ENCODE results near the gene HNRNPUL1.

HNRNPUL1 gene

DNA sequence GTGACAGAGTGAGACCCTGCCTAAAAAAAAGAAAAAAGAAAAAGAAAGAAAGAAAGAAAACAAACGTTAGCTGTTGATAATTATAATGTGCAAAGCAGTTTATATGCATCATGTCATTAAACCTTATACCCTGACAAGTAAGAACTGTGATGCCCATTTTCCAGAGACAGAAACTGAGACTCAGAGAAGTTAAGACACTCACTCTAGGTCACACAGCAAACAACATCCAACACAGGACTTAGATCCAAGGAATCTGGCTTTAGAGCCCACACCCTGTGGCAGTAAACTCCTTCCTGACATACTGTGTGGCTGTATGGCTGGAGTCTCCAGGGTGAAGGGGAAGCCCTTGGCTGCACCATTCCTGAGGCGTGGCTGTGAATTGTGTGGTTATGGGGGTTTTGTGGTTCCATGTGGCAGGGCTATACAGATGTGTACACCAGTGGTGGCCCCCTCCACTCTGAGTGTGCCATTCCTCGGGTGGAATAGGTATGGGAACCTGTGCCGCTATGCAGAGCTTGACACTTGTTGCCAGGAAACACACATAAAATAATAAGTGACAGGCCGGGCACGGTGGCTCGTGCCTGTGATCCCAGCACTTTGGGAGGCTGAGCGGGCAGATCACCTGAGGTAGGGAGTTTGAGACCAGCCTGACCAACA is 29.5 kb upstream of the HNRNPUL1 start:
- no peak for DNase-seq (ENCODE audit: low read depth in 2 of 2)

DNA sequence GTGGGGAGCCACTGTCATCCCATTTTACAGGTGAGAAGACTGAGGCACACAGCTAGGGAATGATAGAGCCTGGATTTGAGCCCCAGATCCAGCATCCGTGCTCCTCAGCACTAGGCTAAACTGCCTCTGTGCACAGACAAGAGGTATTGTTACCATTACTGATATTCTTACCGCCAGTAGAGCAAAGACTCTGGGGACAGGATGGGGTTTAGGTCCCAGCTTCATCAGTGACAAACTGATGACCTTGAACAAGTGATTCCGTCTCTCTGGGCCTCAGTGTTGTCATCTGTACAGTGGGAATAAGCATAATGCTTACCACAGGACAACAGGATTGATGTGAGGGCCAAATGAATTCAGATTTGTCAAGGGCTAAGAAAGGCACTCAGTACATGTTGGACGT is 28.7 kb upstream of the HNRNPUL1 start:
- no peak for DNase-seq (ENCODE audit: low read depth in 2 of 2)

DNA sequence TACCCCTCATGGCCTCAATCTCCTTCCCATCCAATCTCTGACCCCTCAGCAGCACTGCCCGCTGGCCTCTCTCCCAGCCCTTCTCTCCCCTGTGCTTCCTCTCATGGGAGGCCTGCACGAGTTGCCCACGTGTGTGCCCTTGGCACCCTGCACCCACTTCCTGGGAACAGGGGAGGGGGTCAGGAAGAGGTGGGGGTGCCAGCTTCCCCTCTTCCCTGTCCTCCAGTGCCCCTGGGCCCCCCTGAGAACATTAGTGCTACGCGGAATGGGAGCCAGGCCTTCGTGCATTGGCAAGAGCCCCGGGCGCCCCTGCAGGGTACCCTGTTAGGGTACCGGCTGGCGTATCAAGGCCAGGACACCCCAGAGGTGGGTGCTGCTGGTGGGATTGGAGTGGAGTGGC is 25.9 kb upstream of the HNRNPUL1 start:
- DNase-seq (ENCODE audit: low read depth in 2 of 2), result no peak

DNA sequence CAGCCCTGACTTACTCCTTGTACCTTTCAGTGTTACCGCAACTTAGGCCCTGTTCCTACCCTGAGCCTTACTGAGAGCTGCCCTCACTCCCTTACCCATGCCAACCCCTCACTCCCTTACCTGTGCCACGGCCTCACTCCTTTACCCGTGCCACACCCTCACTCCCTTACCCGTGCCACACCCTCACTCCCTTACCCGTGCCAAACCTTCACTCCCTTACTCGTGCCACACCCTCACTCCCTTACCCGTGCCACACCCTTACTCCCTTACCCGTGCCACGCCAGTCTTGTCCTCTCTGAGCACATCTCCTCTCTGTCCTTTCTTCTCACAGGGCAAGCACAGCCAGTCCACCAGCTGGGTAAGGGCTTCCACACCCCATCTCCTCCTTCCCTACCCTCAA is 24.8 kb upstream of the HNRNPUL1 start:
- DNase-seq (ENCODE audit: low read depth in 2 of 2), result no peak

DNA sequence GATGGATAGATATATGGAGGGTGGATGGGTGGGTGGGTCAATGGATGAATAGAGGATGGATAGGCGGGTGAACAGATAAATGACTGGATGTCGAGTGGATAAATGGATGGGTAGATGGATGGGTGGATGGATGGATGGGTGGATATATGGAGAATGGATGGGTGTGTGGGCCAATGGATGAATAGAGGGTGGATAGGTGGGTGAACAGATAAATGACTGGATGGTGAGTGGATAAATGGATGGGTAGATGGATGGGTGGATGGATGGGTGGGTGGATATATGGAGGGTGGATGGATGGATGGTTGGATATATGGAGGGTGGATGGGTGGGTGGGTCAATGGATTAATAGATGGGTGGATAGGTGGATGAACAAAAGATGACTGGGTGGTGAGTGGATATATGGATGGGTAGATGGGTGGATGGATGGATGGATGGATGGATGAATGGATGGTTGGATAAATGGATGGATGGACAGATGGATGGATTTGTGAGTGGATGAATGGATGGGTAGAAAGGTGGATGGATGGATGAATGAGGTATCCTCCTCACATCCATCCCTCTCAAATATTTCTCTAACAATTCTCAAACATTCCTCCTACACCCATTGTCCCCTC is 24.1 kb upstream of the HNRNPUL1 start:
- DNase-seq (ENCODE audit: low read depth in 2 of 2), result no peak

DNA sequence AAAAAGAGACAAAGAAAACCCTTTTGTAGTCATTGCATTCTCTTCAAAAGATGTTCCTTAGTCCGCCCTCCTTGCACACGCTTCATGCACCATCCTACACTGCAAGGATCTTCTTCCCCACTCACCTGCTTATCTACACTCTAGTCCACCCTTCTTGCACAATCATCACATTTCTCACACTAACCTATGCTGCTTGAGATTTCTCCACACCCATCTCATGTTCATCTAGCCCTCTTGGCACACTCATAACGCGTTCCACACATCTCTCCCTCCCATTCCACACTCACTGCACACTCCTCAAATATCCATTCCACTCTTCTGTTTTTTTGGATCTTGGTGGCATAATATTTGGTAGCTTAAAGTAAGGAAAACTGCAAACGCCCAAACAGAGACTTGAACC is 22.3 kb upstream of the HNRNPUL1 start:
- DNase-seq (ENCODE audit: low read depth in 2 of 2), result no peak

DNA sequence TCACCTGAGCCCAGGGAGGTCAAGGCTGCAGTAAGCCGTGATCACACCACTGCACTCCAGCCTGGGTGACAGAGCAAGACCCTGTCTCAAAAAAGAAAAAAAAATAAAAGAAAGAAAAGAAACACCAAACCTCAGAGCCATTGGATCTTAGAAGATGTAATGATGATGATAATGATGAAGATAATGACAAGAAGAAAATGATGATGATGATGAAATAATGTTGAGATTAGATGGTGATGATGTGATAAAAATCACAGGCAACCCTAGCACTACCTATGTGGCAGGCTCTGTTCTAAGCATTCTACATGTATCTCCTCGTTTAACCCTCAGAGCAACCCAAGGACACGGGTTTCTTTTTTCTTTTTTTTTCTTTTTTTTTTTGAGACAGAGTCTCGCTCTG is 20.1 kb upstream of the HNRNPUL1 start:
- no peak for DNase-seq (ENCODE audit: low read depth in 2 of 2)

DNA sequence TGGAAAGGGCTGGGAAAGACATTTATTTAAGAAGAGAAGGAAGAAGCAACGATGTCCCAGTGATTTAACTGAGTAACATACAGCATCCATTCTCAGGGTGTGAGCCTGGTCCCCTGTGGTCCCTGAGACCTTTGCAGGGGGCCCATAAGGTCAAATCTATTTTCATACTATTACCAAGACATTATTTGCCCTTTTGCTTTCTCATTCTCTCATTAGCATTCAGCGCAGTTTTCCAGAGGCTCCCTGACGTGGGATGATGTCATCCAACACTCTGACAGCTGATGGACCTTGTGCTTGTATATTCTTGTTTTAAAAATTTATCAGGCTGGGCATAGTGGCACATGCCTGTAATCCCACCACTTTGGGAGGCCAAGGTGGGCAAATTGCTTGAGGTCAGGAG is 18.3 kb upstream of the HNRNPUL1 start:
- no peak for DNase-seq (ENCODE audit: low read depth in 2 of 2)

DNA sequence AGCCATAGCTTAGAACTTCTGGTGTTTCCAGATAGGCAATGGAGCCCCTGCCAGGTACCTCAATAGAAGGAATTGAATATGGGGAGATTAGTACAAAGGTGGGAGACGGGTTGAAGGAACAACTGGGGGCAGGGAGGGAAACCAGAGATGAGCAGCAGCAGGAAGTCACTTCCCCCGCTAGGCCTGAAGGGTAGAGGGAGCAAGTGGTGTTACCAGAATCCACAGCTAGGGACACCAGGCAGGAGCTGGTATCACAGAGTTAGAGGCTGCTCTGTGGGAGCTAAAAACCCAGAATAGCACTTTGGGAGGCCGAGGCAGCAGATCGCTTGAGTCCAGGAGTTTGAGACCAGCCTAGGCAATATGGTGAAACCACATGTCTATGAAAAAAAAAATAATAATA is 15.3 kb upstream of the HNRNPUL1 start:
- no peak for DNase-seq (ENCODE audit: low read depth in 2 of 2)

DNA sequence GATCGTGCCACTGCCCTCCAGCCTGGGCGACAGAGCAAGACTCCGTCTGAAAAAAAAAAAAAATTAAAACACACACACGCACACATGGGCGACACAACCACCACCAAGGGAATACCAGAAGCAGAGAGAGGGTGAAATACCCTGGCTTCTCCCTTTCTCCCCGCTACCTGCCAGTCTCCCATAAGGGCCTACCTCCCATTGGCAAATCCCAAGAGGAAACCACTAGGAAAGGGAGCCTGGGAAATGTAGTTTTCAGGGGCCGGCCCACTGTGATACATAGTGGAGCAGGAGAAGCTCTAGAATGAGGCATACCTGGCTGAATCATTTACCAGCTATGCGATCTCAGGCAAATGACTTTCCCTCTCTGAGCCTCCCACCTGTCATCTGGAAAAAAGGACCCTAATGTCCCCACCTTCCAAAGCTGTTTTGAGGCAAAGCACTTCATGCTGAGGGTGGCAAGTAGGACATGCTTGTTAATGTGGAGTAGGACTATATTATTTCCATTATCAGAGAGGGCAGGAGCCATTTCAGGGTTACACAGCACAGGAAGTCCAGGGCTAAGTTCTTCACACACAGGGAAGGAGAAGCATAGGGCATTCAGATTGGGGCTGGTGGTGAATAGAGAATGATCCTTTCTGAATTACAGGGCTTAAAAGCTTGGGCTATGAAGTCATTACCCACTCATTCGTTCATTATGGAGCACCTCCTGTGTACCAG is 14.3 kb upstream of the HNRNPUL1 start:
- DNase-seq (ENCODE audit: low read depth in 2 of 2), result no peak

DNA sequence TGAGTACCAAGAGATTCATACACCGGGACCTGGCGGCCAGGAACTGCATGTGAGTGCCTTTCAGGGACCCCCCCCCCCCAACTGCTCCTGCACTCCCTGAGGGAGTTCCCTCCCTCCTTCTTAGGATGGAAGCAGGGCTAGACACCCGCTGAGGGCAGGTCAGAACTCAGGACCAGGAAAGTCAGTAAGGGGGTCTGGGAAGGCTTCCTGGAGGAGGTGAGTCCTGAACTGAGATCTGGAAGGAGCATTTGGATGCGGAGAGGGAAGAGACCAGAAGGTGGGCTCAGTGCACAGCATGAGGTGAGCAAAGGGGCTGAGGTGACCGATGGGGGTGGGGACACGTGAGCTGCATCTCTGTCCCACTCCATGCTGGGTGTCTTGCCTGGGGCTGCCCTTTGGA is 10.5 kb upstream of the HNRNPUL1 start:
- no peak for DNase-seq (ENCODE audit: low read depth in 2 of 2)

DNA sequence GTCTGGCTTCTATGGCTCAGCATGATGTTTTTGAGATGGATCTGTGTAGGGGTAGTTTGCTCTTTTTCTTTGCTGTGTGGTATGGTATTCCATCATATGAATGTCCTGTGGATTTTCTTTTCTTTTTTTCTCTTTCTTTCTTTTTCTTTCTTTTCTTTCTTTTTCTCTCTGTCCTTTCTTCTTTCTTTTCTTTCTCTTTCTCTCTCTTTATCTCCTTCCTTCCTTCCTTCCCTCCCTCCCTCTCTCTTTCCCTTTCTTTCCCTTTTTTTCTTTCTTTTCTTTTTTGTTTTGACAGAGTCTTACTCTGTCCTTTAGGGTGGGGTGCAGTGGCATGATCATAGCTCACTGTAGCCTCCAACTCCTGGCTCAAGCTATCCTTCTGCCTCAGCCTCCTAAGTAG is 9.0 kb upstream of the HNRNPUL1 start:
- no peak for DNase-seq (ENCODE audit: low read depth in 2 of 2)

DNA sequence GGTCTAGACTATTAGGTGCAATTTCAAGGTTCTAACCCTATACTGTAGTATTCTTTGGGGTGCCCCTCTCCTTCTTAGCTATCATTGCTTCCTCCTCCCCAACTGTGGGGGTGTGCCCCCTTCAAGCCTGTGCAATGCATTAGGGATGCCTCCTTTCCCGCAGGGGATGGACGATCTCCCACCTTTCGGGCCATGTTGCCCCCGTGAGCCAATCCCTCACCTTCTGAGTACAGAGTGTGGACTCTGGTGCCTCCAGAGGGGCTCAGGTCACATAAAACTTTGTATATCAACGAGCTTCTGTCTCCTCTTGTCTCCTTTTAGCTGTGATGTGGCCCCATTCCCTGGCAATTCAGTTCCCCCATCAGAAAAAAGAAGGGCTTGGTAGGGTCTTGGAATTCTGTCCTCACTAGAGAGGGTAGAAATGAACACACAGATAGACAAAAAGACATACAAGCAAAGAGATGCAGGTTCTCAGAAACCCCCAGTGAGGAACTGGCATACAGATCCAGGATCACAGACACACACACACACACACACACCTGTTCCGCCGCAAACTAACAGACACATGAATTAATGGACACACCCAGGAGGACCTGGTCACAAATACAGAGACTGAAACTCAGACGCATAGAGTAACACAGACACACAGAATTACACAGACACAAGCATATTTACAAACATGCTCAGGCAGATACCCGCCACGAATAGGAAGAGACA is 2.5 kb upstream of the HNRNPUL1 start:
- DNase-seq (ENCODE audit: low read depth in 2 of 2), result no peak

DNA sequence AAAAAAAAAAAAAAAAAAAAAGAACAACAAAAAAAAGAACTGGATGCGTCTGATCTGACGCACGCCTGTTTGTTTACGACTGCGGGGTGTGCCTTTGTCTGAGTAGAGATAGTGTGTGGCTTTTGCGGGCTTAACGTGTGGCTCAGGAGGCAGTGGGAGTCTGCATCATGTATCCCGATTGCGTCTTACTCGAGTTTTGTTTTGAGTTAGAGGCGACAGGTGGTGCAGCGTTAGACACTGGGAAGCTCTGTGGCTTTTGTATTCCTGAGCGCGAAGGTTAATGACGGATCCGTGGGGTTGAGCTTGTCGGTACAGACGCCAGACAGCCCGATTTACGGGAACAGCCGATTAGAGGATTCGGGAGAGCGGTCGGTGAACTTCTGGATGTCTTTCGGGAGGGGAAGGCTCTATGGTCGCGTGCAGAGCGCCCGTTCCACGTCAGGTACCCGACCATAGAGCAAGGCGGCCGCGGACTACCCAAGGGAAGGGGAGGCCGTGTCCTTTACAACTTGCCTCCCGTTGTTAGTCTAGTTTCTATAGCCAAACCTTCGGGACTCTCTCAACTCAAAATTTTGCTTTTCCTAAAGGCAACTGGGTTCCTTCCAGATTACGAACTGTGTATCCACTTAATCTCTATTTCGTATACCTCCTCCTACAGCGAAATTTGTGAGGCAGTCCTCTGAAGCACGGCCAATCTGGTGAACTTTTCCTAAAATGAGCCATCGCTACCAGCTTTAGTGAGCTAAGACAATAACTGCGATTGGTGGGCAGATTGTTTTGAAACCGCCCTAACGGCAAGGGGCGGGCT is 926 bp upstream of the HNRNPUL1 start:
- peak; percentile 65 to 80 for DNase-seq (ENCODE audit: low read depth in 2 of 2)

DNA sequence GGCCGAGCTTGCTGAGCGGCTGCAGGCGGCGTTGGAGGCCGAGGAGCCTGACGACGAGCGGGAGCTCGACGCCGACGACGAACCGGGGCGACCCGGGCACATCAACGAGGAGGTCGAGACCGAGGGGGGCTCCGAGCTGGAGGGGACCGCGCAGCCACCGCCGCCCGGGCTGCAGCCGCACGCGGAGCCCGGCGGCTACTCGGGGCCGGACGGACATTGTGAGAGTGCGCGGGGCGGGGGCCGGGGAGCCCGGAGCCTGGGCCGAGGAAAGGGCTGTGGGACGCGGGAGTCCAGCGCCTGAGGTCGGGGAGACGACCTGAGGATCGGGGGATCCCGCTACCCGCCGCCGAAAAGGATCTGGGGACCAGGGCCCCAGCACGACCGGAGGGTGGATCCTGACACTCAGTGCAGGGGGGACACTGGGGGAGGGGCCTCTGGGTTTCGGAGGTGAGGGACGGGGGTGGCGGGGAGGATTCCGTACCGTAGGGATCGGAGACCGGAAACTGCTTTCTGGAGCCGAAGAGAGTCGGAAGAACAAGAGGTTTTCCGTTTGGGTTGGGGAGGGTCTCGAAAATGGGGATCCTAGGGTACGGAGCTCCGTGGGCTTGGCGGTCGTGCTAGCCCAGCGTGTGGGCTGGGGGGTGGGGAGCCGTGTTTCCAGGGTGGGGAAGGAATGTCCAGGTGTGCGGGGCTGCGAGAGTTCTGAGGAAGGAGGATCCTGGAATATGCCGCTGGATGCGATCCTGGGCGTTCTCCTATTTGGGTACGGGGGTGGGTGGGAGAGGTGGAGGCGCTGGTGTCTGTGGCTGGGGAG is 616 bp downstream of the HNRNPUL1 start:
- peak; percentile 48 to 57 for DNase-seq (ENCODE audit: low read depth in 2 of 2)

DNA sequence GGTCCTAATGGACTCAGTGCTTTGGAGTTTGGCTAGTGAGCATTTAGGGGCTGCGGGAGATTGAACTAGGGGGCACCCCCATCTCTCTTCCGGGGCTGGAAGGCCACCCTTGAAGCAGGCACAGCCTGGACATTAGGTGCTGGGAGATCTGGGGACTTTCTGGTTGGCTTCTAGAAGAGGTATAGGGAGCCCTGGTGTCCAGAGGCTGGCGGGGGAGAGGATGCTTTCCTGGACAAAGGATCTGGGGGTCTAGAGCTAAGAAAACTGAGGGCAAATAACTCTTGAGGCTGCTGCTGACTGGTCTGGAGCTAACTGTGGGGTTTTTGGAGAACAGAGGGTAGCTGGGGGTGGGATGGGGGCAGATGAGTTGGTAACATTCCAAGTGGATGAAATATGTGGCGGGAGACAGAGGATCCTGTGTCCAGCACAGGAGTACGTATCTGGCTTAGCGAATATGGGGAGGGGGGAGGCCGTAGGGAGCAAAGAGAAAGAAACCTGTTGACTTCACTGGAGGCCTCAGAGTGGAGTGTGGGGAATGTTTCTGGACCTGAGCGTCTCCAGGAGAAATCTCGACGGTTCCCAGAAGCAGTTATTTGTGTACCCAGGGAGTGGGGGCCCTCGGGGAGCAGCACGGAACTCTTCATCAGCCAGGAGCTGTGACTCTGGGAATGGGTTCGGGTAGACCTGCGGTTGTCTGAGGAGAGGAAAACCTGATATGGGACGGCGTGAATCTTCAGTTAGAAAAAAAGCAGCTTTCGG is 1.4 kb downstream of the HNRNPUL1 start:
- DNase-seq (ENCODE audit: low read depth in 2 of 2), result no peak

DNA sequence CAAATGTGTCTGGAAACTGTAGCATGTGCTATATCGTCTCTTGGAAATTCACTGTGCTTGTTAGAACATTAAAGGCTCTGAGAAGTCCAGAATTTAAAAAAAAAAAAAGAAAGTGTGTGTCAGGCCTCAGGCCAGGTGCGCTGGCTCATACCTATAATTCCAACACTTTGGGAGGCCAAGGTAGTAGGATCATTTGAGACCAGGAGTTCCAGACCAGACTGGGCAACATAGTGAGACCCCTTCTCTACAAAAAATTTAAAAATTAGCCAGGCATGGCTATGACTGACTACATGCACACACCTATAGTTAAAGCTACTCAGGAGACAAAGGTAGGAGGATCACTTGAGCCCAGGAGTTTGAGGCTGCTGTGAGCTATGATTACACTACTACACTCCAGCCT is 4.9 kb downstream of the HNRNPUL1 start:
- no peak for DNase-seq (ENCODE audit: low read depth in 2 of 2)

DNA sequence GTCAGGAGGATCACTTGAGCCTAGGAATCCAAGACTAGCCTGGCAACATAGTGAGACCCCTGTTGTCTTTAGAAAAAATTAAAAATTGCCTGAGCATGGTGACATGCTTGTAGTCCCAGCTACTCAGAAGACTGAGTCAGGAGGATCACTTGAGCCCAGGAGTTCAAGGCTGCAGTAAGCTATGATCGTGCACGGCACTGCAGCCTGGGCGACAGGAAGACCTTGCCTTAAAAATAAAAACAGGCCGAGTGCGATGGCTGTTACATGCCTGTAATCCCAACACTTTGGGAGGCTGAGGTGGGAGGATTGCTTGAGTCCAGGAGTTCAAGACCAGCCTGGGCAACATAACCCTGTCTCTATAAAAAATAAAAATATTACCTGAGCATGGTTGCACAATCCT is 5.4 kb downstream of the HNRNPUL1 start:
- no peak for DNase-seq (ENCODE audit: low read depth in 2 of 2)

DNA sequence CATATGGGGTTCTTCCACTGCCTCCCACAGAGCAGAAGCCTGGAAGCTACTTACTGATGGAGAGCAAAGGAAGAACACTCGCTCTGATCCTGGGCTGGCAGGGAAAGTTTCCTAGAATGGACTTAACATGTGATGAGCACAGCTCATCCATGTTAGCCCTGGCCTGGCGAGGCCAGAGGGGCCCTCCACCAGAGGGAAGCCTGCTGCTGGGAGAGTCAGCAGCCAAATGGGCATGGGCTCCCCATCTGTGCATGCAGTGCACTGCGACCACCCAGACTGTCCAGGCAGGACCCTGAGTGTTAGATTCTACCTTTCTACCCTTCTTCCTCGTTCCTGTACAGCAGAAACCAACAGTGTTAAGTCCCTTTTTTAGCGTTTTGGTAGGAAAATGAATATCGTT is 8.9 kb downstream of the HNRNPUL1 start:
- no peak for DNase-seq (ENCODE audit: low read depth in 2 of 2)

DNA sequence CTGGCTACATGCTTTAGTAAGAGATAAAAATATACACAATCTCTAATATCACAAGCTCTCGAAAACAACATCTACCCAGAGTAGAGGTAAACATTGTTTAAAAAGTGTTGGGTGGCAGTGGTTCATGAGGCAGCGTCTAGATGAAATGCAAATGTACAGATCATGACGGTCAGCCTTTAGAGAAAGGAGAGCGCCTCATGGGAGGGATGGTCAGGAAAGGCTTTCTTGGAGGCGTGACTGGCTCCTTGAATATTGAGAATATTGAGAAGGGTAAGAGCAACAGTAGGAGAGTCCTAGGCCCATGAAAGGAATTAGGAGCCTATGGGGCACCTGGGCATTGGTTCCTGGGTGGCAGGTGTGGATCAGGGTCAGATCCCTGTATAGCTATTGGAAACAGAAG is 10.6 kb downstream of the HNRNPUL1 start:
- DNase-seq (ENCODE audit: low read depth in 2 of 2), result no peak
